Heart left ventricle (tissue), 16 donors: ENCODE data around the gene RAB4A. TPM values are rescaled to one million over a fixed set of nuclear protein-coding genes. Genes with fewer than 3 reads are reported as not detected.

Experiments
- ATAC-seq, 4 donors: fragments of 200-7000 bp; cut with Tn5 transposase; one replicate each; pipeline ENCODE4 v1.9.1; 2020 to 2022; ENCODE audit warnings: moderate library complexity in 4 of 4, mild to moderate bottlenecking in 3 of 4, moderate number of reproducible peaks in 1 of 4
- DNase-seq, 5 donors: peaks; one replicate each; pipeline ENCODE4 v3.0.0-alpha.2; 2020
- H3K27ac ChIP-seq, 12 donors: fragments of 200-600 bp; sonication (generic) in 4 of 12; one replicate each; pipeline versions ENCODE4 v1.5.0 to v1.8.0; 2016 to 2022; ENCODE audit warnings: mild to moderate bottlenecking in 2 of 12
- H3K27me3 ChIP-seq, 9 donors: fragments of 200-600 bp; sonication (generic) in 2 of 9; one replicate each; pipeline versions ENCODE4 v1.5.1 to v1.8.0; 2016 to 2022; ENCODE audit warnings: mild to moderate bottlenecking in 3 of 9
- H3K36me3 ChIP-seq, 9 donors: fragments of 200-600 bp; sonication (generic) in 2 of 9; one replicate each; pipeline versions ENCODE4 v1.5.0 to v1.8.0; 2018 to 2022; ENCODE audit warnings: mild to moderate bottlenecking in 2 of 9
- H3K4me1 ChIP-seq, 12 donors: fragments of 200-600 bp; sonication (generic) in 4 of 12; one replicate each; pipeline versions ENCODE4 v1.5.0 to v1.8.0; 2016 to 2022; ENCODE audit warnings: mild to moderate bottlenecking in 3 of 12
- H3K4me3 ChIP-seq, 12 donors: fragments of 200-600 bp; sonication (generic) in 4 of 12; one replicate each; pipeline versions ENCODE4 v1.5.0 to v1.8.0; 2017 to 2022; ENCODE audit warnings: mild to moderate bottlenecking in 9 of 12, moderate library complexity in 4 of 12
- H3K9me3 ChIP-seq, 12 donors: fragments of 200-600 bp; sonication (generic) in 4 of 12; one replicate each; pipeline versions ENCODE4 v1.5.0 to v1.8.0; 2016 to 2022; ENCODE audit warnings: mild to moderate bottlenecking in 1 of 12
- POLR2A ChIP-seq, 2 donors: fragments of 450-650 bp; IDR thresholded peaks; one replicate each; pipeline ENCODE4 v1.6.1; 2017; ENCODE audit warnings: antibody characterized with exemption in 2 of 2, mild to moderate bottlenecking in 2 of 2, moderate library complexity in 2 of 2
- WGBS, 4 donors: extraction: QIAGEN DNeasy Blood & Tissue Kit in 2 of 4; methylation state at CpG; one replicate each; pipeline versions ENCODE4 v1.1.5 to v1.1.7; 2013 to 2018; 5-methylcytosine and 5-hydroxymethylcytosine counted together
- intact Hi-C, 10 donors: fragments of 100-400 bp; cut with DNase I; formaldehyde crosslinking; loops; one replicate each; pipeline versions ENCODE4 v1.11.1 to v1.14.2; 2022
- polyA plus RNA-seq, 2 donors: library from polyadenylated mRNA; stranded (reverse); fragments of 200-250 nt; gene quantifications; one replicate each; pipeline ENCODE4 v1.2.3, GENCODE V29; 2013
- total RNA-seq, 9 donors: library from RNA; depleted of rRNA in 2 of 9; stranded (reverse); fragments of >200 nt in 2 of 9; fragmentation: NEBNext Ultra II Directional in 3 of 9; extraction: Animal tissue kit (Norgen Biotek cat#: 25700) in 3 of 9; gene quantifications; one replicate each; pipeline versions ENCODE4 v1.1.0 to v1.2.4, GENCODE V29; 2016 to 2023
- TF ChIP-seq, protein P1 (sequence below), 12 donors: fragments of 200-600 bp; sonication (generic) in 4 of 12; IDR thresholded peaks; one replicate each; pipeline versions ENCODE4 v1.5.0 to v1.8.0; 2018 to 2022; ENCODE audit warnings: antibody characterized with exemption in 12 of 12, mild to moderate bottlenecking in 5 of 12
- donor health status: ischemic (EF 13 %, LVEDD 7.1; RV severe dilation, severe dysfunction).
- donor health status: healthy with polysubstance abuse.
- donor health status: DM: no; HTN: yes; CAD: no.
- donor health status: DM: no; HTN: no; CAD: no.
- donor health status: ischemic (EF 25% LVEDD 6.9; RV normal size, moderate dysfunction).
- donor health status: ischemic (EF 25% LVEDD 5.7; RV mildly dilated, moderate dysfunction).
- donor health status: healthy.
- donor health status: DM: yes; HTN: yes; CAD: no.
- donor health status: ischemic (EF 35%, LVEDD 5.7; RV mildly dilated, moderate dysfunction).
- donor health status: nonischemic (EF 11% LVEDD 7.7; RV severe dilation, severe dysfunction).
- donor health status: DM: yes; HTN: yes; CAD: no.
- donor health status: PGD.
- donor health status: ischemic (EF 29% LVEDD 5.4; RV normal size, mild dysfunction).
- donor health status: nonischemic (EF 23%, LVEDD 6.1; RV moderate dilation, normal function).

The RAB4A gene
- total and polyA plus RNA-seq, 11 donors, result 27.6 to 159 (median 92.2) TPM

DNA sequence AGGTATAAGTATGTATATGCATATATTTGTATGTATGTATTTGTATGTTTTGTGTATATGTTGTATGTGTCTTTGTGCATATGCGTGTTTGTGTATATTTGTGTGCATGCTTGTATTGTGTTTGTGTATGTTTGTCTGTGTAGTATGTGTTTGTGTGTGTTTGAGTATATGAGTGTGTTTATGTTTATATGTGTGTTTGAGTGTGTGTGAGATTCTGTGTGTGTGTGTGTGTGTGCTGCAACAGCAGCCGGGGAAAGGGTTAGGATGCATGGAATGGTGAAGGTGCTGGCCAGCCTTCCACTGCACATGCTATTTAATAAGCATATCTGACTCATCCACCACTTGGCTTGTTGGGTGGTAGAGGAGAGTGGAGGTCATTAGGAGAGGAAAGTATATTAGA is 46.6 kb upstream of the RAB4A start:
- ATAC-seq (peak in 3 of 4 donors; percentile 42 to 56 (median 51)), DNase-seq (no peak)
- Histone ChIP-seq H3K9me3 (no peaks in the 10 kb centered on the region), H3K36me3 (no peaks in the 10 kb centered on the region), H3K4me3 (no peak overlapping the region), H3K27ac (no peak overlapping the region), H3K4me1 (peaks cover 4 to 31% (median 11%) of the 10 kb centered on the region in 12 donors), H3K27me3 (peaks cover 0 to 7% (median 0%) of the 10 kb centered on the region in 9 donors)
- intact Hi-C loops, result loop anchor here in 3 of 10 donors (10.0 kb wide), 3 partner anchors 70 to 530 kb away; no protein-coding TSS in a partner anchor
- TF ChIP-seq, protein P1, sequence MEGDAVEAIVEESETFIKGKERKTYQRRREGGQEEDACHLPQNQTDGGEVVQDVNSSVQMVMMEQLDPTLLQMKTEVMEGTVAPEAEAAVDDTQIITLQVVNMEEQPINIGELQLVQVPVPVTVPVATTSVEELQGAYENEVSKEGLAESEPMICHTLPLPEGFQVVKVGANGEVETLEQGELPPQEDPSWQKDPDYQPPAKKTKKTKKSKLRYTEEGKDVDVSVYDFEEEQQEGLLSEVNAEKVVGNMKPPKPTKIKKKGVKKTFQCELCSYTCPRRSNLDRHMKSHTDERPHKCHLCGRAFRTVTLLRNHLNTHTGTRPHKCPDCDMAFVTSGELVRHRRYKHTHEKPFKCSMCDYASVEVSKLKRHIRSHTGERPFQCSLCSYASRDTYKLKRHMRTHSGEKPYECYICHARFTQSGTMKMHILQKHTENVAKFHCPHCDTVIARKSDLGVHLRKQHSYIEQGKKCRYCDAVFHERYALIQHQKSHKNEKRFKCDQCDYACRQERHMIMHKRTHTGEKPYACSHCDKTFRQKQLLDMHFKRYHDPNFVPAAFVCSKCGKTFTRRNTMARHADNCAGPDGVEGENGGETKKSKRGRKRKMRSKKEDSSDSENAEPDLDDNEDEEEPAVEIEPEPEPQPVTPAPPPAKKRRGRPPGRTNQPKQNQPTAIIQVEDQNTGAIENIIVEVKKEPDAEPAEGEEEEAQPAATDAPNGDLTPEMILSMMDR (IDR thresholded peaks at IDR 0.05), result no peak
- TF ChIP-seq POLR2A (IDR thresholded peaks at IDR 0.05), result no peak
- 69 to 83% (median 77%) methylated on average over 2 of the region's 2 CpGs for WGBS, 4 donors

DNA sequence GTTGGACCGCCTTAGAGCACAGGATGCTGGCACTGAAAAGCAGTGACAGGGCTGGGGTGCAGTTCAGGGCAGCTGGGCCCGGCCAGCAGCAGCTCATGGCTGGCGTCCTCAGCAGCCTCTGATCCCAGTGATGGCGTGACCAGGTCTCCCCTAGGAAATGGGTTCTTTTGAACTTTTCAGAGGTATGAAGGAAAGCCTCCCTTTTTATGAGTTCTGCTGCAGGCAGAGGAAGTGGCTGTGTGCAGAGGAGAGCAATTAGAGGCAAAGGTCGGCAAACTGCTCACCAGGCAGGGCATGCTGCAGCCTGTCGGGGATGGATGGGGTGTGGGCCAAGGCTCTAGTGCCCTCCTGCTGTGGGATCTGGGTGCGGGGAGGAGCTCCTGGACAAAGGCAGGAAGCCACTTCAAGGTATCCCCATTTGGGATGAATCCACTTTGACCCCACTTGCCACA is 45.6 kb upstream of the RAB4A start:
- TF ChIP-seq POLR2A (IDR thresholded peaks at IDR 0.05), result no peak
- TF ChIP-seq, protein P1 (IDR thresholded peaks at IDR 0.05), result no peak
- no peak for ATAC-seq
- intact Hi-C loops, result loop anchor here in 9 of 10 donors (5.0 to 10.0 kb wide), 10 partner anchors 68 to 558 kb away; partner anchors contain the start of gene RHOU (in 2 of the 9)
- Histone ChIP-seq H3K9me3 (no peaks in the 10 kb centered on the region), H3K4me1 (peaks cover 4 to 40% (median 21%) of the 10 kb centered on the region in 12 donors), H3K36me3 (no peaks in the 10 kb centered on the region), H3K27me3 (peaks cover 0 to 7% (median 0%) of the 10 kb centered on the region in 9 donors), H3K4me3 (no peak overlapping the region), H3K27ac (no peak overlapping the region)
- WGBS, 4 donors, result 80 to 87% (median 84%) methylated on average over 7 of the region's 7 CpGs
- DNase-seq, result no peak

DNA sequence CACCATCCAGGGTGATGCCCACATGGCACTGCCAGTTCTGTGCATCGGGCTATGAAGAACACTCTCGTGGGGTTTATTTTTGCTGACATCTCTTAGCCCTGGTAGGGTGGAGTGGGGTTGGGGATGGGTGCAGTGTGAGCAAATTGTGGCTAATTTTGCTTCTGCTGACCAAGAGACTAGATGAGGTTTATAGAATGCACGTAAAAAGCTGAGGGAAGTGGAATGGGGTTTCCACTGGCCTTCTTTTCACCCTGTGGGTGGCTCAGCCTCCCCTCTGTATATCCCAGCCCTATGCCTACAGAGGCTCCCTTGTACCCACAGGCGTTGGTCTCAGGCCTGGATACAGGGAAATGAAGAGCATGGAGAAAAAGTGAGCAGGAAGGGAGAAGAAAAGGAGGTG is 44.1 kb upstream of the RAB4A start:
- DNase-seq, result no peak
- intact Hi-C loops, result loop anchor here (1.0 to 10.0 kb wide), 16 partner anchors 69 to 562 kb away; partner anchors contain the start of gene RHOU (in 7 of the 10)
- Histone ChIP-seq H3K27ac (no peak overlapping the region), H3K4me3 (no peak overlapping the region), H3K4me1 (peaks cover 0 to 41% (median 21%) of the 10 kb centered on the region in 12 donors), H3K27me3 (peaks cover 0 to 7% (median 0%) of the 10 kb centered on the region in 9 donors), H3K9me3 (no peaks in the 10 kb centered on the region), H3K36me3 (no peaks in the 10 kb centered on the region)
- WGBS, 4 donors, result 74 to 86% (median 80%) methylated on average over 4 of the region's 4 CpGs
- no peak for ATAC-seq
- no peak for TF ChIP-seq POLR2A (IDR thresholded peaks at IDR 0.05)
- TF ChIP-seq, protein P1 (IDR thresholded peaks at IDR 0.05), result no peak

DNA sequence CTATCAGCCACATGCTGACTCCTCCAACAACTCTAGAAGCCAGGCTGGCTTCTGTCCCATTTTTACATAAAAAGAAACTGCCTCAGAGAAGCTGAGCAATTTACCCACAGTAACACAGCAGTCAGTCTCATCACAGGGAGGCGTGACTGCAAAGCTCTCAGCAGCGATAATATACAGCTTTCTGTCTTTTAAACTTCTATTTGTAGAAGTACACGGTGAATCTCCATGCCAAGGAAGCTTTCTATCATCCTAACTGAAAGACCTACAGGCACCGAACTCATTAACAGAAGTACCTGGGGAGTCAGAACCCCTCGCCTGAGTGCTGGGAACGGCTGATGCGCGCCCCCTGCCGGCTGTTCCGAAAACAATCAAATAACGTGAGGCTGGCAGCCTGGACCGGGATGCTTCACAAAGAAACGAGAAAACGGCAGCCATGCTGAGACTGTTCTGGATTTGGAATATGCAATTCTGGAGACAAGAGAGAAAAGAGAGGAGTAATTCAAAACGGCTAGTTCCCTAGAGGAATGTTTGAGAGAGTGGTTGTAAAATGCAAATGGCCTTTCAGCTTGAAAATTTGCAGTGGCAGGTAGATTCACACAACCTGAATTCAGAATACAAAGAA is 43.5 kb upstream of the RAB4A start:
- peak; percentile 76 to 91 (median 81) for DNase-seq
- intact Hi-C loops, result loop anchor here (1.0 to 10.0 kb wide), 16 partner anchors 70 to 563 kb away; partner anchors contain the start of gene RHOU (in 7 of the 10)
- ATAC-seq, result peak; percentile 22 to 51 (median 30)
- 9 to 11% (median 10%) methylated on average over 15 of the region's 15 CpGs for WGBS, 4 donors
- Histone ChIP-seq H3K9me3 (no peaks in the 10 kb centered on the region), H3K27me3 (peaks cover 0 to 7% (median 0%) of the 10 kb centered on the region in 9 donors), H3K27ac (no peak overlapping the region), H3K4me1 (peaks cover 0 to 39% (median 21%) of the 10 kb centered on the region in 12 donors), H3K4me3 (no peak overlapping the region), H3K36me3 (no peaks in the 10 kb centered on the region)
- TF ChIP-seq POLR2A (IDR thresholded peaks at IDR 0.05), result no peak
- TF ChIP-seq, protein P1 (IDR thresholded peaks at IDR 0.05), result peak; percentile 78 to 93 (median 88)
